ENCODE results near the gene NADK. TPM values are rescaled to one million over a fixed set of nuclear protein-coding genes. Genes with fewer than 3 reads are reported as not detected.

Gene NADK
- polyA plus RNA-seq, 1 experiment, result 37.8 TPM

DNA sequence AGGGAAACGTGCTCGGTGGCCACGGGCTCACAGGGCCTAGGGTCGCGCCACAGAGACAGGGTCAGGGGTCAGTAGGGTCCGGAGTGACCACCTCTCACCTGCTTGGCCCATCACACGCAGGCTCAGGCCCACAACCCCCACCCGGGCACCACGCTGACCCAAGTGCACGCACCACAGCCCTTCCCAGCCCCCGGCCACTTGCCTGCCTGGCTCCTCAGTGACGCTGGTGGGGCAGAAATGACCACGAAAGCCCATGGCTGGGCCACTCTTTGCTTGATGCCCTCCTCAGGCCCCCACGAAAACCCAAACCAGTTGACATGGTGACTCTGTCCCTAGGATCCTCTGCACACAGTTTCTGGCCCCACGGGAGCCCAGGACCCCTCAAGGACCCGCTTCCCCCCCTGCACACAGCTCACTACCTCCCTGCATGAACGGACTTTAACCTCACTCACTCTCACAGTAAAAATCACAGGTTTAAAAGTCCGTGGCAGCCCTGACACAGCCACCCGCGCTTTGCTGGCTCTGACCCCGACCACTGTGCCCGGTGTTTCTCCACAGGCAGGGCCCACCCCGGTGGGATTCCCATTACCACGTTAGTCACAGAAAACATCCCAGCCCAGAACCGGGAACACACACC is 20.7 kb downstream of the NADK start:
- Histone ChIP-seq H3K4me3 (ENCODE audit: low read depth, low read length) (no peak overlapping the region), H3K27ac (ENCODE audit: low read depth, low read length) (no peak overlapping the region), H3K9me3 (ENCODE audit: control insufficient read depth, insufficient read depth, low read length) (no peaks in the 10 kb centered on the region; the same call in 1 of the 2 replicates), H3K27me3 (ENCODE audit: control insufficient read depth, insufficient read depth, low read length) (no peaks in the 10 kb centered on the region)
- CTCF ChIA-PET, result no interaction called here
- DNase-seq (ENCODE audit: low read depth, low spot score), result no peak
- TF ChIP-seq, protein P1, sequence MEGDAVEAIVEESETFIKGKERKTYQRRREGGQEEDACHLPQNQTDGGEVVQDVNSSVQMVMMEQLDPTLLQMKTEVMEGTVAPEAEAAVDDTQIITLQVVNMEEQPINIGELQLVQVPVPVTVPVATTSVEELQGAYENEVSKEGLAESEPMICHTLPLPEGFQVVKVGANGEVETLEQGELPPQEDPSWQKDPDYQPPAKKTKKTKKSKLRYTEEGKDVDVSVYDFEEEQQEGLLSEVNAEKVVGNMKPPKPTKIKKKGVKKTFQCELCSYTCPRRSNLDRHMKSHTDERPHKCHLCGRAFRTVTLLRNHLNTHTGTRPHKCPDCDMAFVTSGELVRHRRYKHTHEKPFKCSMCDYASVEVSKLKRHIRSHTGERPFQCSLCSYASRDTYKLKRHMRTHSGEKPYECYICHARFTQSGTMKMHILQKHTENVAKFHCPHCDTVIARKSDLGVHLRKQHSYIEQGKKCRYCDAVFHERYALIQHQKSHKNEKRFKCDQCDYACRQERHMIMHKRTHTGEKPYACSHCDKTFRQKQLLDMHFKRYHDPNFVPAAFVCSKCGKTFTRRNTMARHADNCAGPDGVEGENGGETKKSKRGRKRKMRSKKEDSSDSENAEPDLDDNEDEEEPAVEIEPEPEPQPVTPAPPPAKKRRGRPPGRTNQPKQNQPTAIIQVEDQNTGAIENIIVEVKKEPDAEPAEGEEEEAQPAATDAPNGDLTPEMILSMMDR (IDR thresholded peaks at IDR 0.05; ENCODE audit: low read depth, low read length), result no peak
- POLR2A ChIA-PET, result no interaction called here

GRCh38 chr1:1756661-1757421 is 21.4 kb downstream of the NADK start:
- DNase-seq (ENCODE audit: low read depth, low spot score), result no peak
- TF ChIP-seq, protein P1 (IDR thresholded peaks at IDR 0.05; ENCODE audit: low read depth, low read length), result no peak
- POLR2A ChIA-PET, result no interaction called here
- Histone ChIP-seq H3K27ac (ENCODE audit: low read depth, low read length) (no peak overlapping the region), H3K4me3 (ENCODE audit: low read depth, low read length) (no peak overlapping the region), H3K9me3 (ENCODE audit: control insufficient read depth, insufficient read depth, low read length) (no peaks in the 10 kb centered on the region; the same call in 1 of the 2 replicates), H3K27me3 (ENCODE audit: control insufficient read depth, insufficient read depth, low read length) (no peaks in the 10 kb centered on the region)
- CTCF ChIA-PET, result no interaction called here

DNA sequence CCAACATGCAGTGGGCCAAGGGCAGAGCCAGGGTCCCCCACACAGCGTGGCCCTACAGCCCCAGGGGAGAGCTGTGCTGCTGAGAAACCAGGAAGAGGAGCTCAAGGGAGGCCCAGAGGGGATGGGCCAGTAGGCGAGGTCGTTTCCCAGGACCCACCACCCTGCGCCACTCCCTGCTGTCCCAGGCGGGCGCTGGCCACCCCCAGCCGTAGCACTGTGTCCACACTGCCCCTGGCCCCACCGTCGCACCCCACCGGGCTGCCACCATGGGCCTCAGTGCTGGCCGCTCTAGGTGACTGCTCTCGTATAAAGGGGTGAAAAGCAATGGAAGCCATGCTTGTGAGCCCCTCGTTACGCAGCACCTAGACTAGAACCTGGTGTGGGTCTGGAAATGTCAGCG is 22.4 kb downstream of the NADK start:
- Histone ChIP-seq H3K9me3 (ENCODE audit: control insufficient read depth, insufficient read depth, low read length) (no peaks in the 10 kb centered on the region; the same call in 1 of the 2 replicates), H3K4me3 (ENCODE audit: low read depth, low read length) (no peak overlapping the region), H3K27ac (ENCODE audit: low read depth, low read length) (no peak overlapping the region), H3K27me3 (ENCODE audit: control insufficient read depth, insufficient read depth, low read length) (no peaks in the 10 kb centered on the region)
- DNase-seq (ENCODE audit: low read depth, low spot score), result no peak
- TF ChIP-seq, protein P1 (IDR thresholded peaks at IDR 0.05; ENCODE audit: low read depth, low read length), result no peak
- ChIA-PET CTCF (no interaction called here), POLR2A (no interaction called here)

GRCh38 chr1:1755426-1755825 is 22.8 kb downstream of the NADK start:
- no peak for DNase-seq (ENCODE audit: low read depth, low spot score)
- no peak overlapping the region for H3K4me3 ChIP-seq (ENCODE audit: low read depth, low read length)
- no peaks in the 10 kb centered on the region; the same call in 1 of the 2 replicates for H3K9me3 ChIP-seq (ENCODE audit: control insufficient read depth, insufficient read depth, low read length)
- no peaks in the 10 kb centered on the region for H3K27me3 ChIP-seq (ENCODE audit: control insufficient read depth, insufficient read depth, low read length)
- POLR2A ChIA-PET, result no interaction called here
- CTCF ChIA-PET, result no interaction called here
- no peak overlapping the region for H3K27ac ChIP-seq (ENCODE audit: low read depth, low read length)
- TF ChIP-seq, protein P1 (IDR thresholded peaks at IDR 0.05; ENCODE audit: low read depth, low read length), result no peak

All from AG04450 (cell line).